HL-60 (cell line): Measurements from ENCODE around the gene SMG9.

Experiments used
- POLR2AphosphoS5 ChIP-seq: IDR thresholded peaks from 2 replicates; pipeline ENCODE4 v1.6.1; 2012; ENCODE audit warnings: low read depth
- SPI1 ChIP-seq: IDR thresholded peaks from 2 replicates; pipeline ENCODE4 v1.6.1; 2012; ENCODE audit warnings: low read depth, mild to moderate bottlenecking, borderline replicate concordance
- TF ChIP-seq, protein P1 (sequence below): IDR thresholded peaks from one replicate; pipeline ENCODE4 v1.5.1; 2011; ENCODE audit warnings: low read length, control low read depth, inconsistent platforms; ENCODE audit not compliant: insufficient read depth
- TF ChIP-seq, protein P2 (sequence below): IDR thresholded peaks from 2 replicates; pipeline ENCODE4 v1.6.1; 2012; ENCODE audit warnings: low read depth; ENCODE audit not compliant: insufficient replicate concordance

DNA sequence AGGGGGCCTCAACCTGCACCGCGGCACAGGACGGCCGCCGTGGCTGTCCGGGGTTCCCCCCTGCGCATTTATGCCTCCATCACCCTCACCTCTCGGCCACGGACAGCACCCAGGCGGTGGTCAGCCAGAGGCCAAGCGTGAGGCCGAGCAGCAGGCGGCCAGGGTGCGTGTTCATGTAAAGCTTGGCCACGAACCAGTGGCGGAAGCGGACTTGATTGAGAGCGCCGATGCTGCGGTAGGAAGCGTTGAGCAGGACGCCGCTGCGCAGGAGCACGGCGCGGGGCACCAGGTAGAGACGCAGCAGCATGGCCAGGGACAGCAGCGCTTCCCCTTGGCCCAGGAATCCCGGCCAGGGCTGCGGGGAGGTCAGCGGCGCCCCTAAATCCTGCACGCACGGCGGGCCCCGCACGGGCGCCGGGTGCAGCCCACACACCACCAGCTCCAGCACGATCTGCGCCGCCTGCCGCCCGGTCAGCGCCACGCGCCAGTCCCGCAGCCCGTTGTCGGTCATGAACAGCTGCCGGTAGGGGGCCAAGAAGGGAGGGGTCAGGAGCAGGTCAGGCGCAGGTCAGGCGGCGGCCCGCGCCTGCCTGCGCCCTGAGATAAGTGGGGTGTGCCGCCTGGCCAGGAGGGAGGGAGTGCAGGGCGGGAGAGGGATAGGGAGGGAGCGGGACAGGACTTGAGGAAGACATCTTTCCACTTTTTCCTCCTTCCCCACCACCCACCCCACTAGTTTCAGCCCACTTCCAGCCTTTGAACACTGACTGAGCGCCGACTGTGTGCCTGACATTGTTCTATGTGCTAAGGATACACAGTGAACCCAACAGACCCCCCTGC, 19.6 kb upstream of the SMG9 start:
- TF ChIP-seq, protein P1, sequence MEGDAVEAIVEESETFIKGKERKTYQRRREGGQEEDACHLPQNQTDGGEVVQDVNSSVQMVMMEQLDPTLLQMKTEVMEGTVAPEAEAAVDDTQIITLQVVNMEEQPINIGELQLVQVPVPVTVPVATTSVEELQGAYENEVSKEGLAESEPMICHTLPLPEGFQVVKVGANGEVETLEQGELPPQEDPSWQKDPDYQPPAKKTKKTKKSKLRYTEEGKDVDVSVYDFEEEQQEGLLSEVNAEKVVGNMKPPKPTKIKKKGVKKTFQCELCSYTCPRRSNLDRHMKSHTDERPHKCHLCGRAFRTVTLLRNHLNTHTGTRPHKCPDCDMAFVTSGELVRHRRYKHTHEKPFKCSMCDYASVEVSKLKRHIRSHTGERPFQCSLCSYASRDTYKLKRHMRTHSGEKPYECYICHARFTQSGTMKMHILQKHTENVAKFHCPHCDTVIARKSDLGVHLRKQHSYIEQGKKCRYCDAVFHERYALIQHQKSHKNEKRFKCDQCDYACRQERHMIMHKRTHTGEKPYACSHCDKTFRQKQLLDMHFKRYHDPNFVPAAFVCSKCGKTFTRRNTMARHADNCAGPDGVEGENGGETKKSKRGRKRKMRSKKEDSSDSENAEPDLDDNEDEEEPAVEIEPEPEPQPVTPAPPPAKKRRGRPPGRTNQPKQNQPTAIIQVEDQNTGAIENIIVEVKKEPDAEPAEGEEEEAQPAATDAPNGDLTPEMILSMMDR: no peak
- TF ChIP-seq, protein P2, sequence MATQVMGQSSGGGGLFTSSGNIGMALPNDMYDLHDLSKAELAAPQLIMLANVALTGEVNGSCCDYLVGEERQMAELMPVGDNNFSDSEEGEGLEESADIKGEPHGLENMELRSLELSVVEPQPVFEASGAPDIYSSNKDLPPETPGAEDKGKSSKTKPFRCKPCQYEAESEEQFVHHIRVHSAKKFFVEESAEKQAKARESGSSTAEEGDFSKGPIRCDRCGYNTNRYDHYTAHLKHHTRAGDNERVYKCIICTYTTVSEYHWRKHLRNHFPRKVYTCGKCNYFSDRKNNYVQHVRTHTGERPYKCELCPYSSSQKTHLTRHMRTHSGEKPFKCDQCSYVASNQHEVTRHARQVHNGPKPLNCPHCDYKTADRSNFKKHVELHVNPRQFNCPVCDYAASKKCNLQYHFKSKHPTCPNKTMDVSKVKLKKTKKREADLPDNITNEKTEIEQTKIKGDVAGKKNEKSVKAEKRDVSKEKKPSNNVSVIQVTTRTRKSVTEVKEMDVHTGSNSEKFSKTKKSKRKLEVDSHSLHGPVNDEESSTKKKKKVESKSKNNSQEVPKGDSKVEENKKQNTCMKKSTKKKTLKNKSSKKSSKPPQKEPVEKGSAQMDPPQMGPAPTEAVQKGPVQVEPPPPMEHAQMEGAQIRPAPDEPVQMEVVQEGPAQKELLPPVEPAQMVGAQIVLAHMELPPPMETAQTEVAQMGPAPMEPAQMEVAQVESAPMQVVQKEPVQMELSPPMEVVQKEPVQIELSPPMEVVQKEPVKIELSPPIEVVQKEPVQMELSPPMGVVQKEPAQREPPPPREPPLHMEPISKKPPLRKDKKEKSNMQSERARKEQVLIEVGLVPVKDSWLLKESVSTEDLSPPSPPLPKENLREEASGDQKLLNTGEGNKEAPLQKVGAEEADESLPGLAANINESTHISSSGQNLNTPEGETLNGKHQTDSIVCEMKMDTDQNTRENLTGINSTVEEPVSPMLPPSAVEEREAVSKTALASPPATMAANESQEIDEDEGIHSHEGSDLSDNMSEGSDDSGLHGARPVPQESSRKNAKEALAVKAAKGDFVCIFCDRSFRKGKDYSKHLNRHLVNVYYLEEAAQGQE: no peak
- TF ChIP-seq POLR2AphosphoS5 (no peak), SPI1 (no peak)
